Stimulated activated CD4-positive, alpha-beta T cell treated with anti-CD3 and anti-CD28 coated beads, Interleukin-12 subunit alpha, Interleukin-12 subunit beta, amount 100 ng/mL, for 4 hours (primary cell): Measurements from ENCODE around the gene GPM6B.

ENCODE experiments used
- DNase-seq: peaks from one replicate; pipeline ENCODE4 v3.0.0-alpha.2; 2020

GPM6B gene

DNA sequence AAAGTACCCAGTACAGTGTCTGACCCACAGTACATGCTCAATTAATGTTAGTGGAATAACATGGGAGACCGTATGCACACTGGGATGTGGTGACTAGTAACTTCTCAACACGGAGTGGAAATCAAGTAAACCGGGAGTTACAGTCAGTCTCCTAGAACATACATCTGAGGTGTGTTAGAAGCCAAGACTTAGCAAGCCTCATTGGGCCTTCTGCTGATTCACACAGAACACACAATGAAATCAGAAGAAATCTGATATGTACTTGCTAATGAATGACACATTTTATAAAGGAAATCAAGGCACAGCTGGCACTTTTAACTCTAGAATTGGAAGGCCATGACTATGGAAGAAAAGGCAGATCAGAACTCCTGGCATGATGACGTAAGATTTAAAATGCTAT, 95.5 kb downstream of the GPM6B start:
- DNase-seq = no peak
